Endothelial cell of umbilical vein (primary cell): ENCODE results near the gene KLF13. TPM values are rescaled to one million over a fixed set of nuclear protein-coding genes. Genes with fewer than 3 reads are reported as not detected.

Experiments used
- BruUV-seq: library from RNA; stranded (reverse); fragments of 400-500 nt; replicated peaks from 2 replicates; lab custom pipeline; 2021; lab: Mats Ljungman, UMichigan
- CTCF ChIA-PET: fragments of 300-600, 350-600 bp; sonication (Branson Sonifier 250); formaldehyde crosslinking; loops from one replicate; lab custom pipeline; 2021; ENCODE audit warnings: antibody characterized with exemption, inconsistent platforms; lab: Charles Lee
- POLR2A ChIA-PET: fragments of 300-600, 350-600 bp; sonication (Branson Sonifier 250); formaldehyde crosslinking; loops from one replicate; lab custom pipeline; 2021; ENCODE audit warnings: antibody characterized with exemption, inconsistent platforms; lab: Charles Lee
- DNase-seq: peaks from one replicate; pipeline ENCODE4 v3.0.0-alpha.2; 2011; ENCODE audit warnings: low read depth, low spot score
- FAIRE-seq: peaks from 2 replicates; lab custom pipeline; 2011; peaks lifted over from hg19 to GRCh38; lab: Jason Lieb, UNC
- H2AFZ ChIP-seq: 2 replicates; pipeline ENCODE4 v1.6.0; 2012; ENCODE audit warnings: low read depth, low read length, control low read depth, inconsistent platforms
- H3K27ac ChIP-seq: 2 replicates; pipeline ENCODE4 v1.5.1; 2011; ENCODE audit warnings: low read depth, mild to moderate bottlenecking, control low read depth, low read length, moderate library complexity; ENCODE audit not compliant: insufficient read depth
- H3K27me3 ChIP-seq, 2 experiments: 2 replicates each; pipeline versions ENCODE4 v1.6.0 to v1.6.1; 2011; ENCODE audit warnings: low read length in 2 of 2, mixed read lengths in 1 of 2; ENCODE audit not compliant: control insufficient read depth in 2 of 2, insufficient read depth in 2 of 2
- H3K36me3 ChIP-seq, 2 experiments: 2 replicates in 1 of 2; 3 replicates in 1 of 2; pipeline ENCODE4 v1.5.1; 2011; ENCODE audit warnings: low read length in 2 of 2, mild to moderate bottlenecking in 1 of 2, moderate library complexity in 1 of 2; ENCODE audit not compliant: control insufficient read depth in 2 of 2, insufficient read depth in 2 of 2; ENCODE audit errors: extremely low read depth in 1 of 2
- H3K4me1 ChIP-seq: 3 replicates; pipeline ENCODE4 v1.5.1; 2011; ENCODE audit warnings: mild to moderate bottlenecking, low read length; ENCODE audit not compliant: control insufficient read depth, insufficient read depth; ENCODE audit errors: extremely low read depth
- H3K4me2 ChIP-seq: 2 replicates; pipeline ENCODE4 v1.6.1; 2011; ENCODE audit warnings: low read length, control low read depth, mixed read lengths; ENCODE audit not compliant: insufficient read depth
- H3K4me3 ChIP-seq, 3 experiments: fragments of 200-600 bp in 1 of 3; sonication (generic), shearing (Covaris generic) in 1 of 3; replicated peaks in 1 of 3; 2 replicates each; pipeline ENCODE4 v1.5.1; 2011 to 2016; ENCODE audit warnings: control low read depth in 3 of 3, low read length in 3 of 3, mild to moderate bottlenecking in 2 of 3, inconsistent platforms in 1 of 3, low read depth in 1 of 3, moderate library complexity in 1 of 3; ENCODE audit not compliant: insufficient read depth in 1 of 3
- H3K79me2 ChIP-seq: 2 replicates; pipeline ENCODE4 v1.6.0; 2012; ENCODE audit warnings: low read length, inconsistent platforms; ENCODE audit not compliant: control insufficient read depth, insufficient read depth
- H3K9ac ChIP-seq: replicated peaks from 2 replicates; pipeline ENCODE3; 2011; ENCODE audit warnings: low read length, control low read depth; ENCODE audit not compliant: insufficient read depth; ENCODE audit errors: extremely low read depth
- H3K9me1 ChIP-seq: replicated peaks from 3 replicates; pipeline ENCODE4 v1.6.0; 2011; ENCODE audit warnings: mild to moderate bottlenecking, low read length; ENCODE audit not compliant: control insufficient read depth, insufficient read depth; ENCODE audit errors: extremely low read depth
- H3K9me3 ChIP-seq: replicated peaks from 2 replicates; pipeline ENCODE4 v1.5.1; 2012; ENCODE audit warnings: low read length, inconsistent platforms; ENCODE audit not compliant: control insufficient read depth, insufficient read depth
- H4K20me1 ChIP-seq: replicated peaks from 2 replicates; pipeline ENCODE3; 2011; ENCODE audit warnings: mild to moderate bottlenecking, low read length; ENCODE audit not compliant: control insufficient read depth, insufficient read depth; ENCODE audit errors: extremely low read depth
- EZH2 ChIP-seq: IDR thresholded peaks from 2 replicates; pipeline ENCODE4 v1.6.1; 2012; ENCODE audit warnings: borderline replicate concordance, low read depth, mild to moderate bottlenecking, moderate library complexity, low read length, inconsistent platforms; ENCODE audit not compliant: severe bottlenecking
- FOS ChIP-seq: IDR thresholded peaks from 2 replicates; pipeline ENCODE4 v1.6.1; 2011; ENCODE audit warnings: mild to moderate bottlenecking, low read length, moderate library complexity, borderline replicate concordance; ENCODE audit not compliant: insufficient read depth
- GATA2 ChIP-seq: IDR thresholded peaks from 2 replicates; pipeline ENCODE4 v1.7.0; 2011; ENCODE audit warnings: low read depth, mild to moderate bottlenecking, moderate library complexity, mixed read lengths, low read length; ENCODE audit not compliant: insufficient read length, insufficient read depth
- JUN ChIP-seq: IDR thresholded peaks from 2 replicates; pipeline ENCODE4 v1.6.1; 2011; ENCODE audit warnings: borderline replicate concordance, low read depth; ENCODE audit not compliant: insufficient read length, insufficient read depth
- MAX ChIP-seq: IDR thresholded peaks from 2 replicates; pipeline ENCODE4 v1.6.1; 2011; ENCODE audit not compliant: insufficient read depth, insufficient read length
- MYC ChIP-seq: IDR thresholded peaks from one replicate; pipeline ENCODE4 v1.6.1; 2011; ENCODE audit warnings: mild to moderate bottlenecking, low read depth, low read length
- POLR2A ChIP-seq: IDR thresholded peaks from 2 replicates; pipeline ENCODE4 v1.6.1; 2012; ENCODE audit warnings: low read depth, mild to moderate bottlenecking, control low read depth, low read length
- POLR2AphosphoS5 ChIP-seq: IDR thresholded peaks from 2 replicates; pipeline ENCODE4 v1.6.1; 2012; ENCODE audit warnings: low read depth, mild to moderate bottlenecking, control low read depth, low read length, moderate library complexity; ENCODE audit not compliant: insufficient read depth
- dilution Hi-C: fragments of 300-500 bp; cut with MboI; formaldehyde crosslinking; loops from one replicate; pipeline ENCODE4 v1.15.0; 2019; ENCODE audit warnings: low sequenced_read_pairs; ENCODE audit not compliant: extremely low pct_ligation_motif_present
- intact Hi-C: fragments of 100-400 bp; cut with micrococcal nuclease; formaldehyde crosslinking; loops from one replicate; pipeline ENCODE4 v1.10.0; 2022
- polyA plus RNA-seq, 4 experiments: library from polyadenylated mRNA; depleted of rRNA in 3 of 4; stranded (reverse) in 3 of 4; unstranded in 1 of 4; fragments of >200 nt; gene quantifications; 2 replicates each; pipeline versions ENCODE4 v1.2.1 to v1.2.3, GENCODE V29; 2011 to 2012; ENCODE audit warnings: missing spikeins in 1 of 4
- total RNA-seq: library from RNA; stranded (reverse); gene quantifications from 2 replicates; pipeline ENCODE4 v1.2.3, GENCODE V29; 2021
- TF ChIP-seq, protein P1 (sequence below), 2 donors: IDR thresholded peaks; 1 replicate in 1 of 2; 2 replicates in 1 of 2; pipeline ENCODE4 v1.5.1; 2011; ENCODE audit warnings: low read length in 2 of 2, mild to moderate bottlenecking in 2 of 2, moderate library complexity in 2 of 2, control low read depth in 1 of 2, inconsistent platforms in 1 of 2, low read depth in 1 of 2; ENCODE audit not compliant: insufficient read depth in 1 of 2; ENCODE audit errors: extremely low read depth in 1 of 2

KLF13 gene
- total and polyA plus RNA-seq, 2 donors (not counting 3 experiments of a cell fraction or from before 2014, with no cell fraction given): 10.1 to 31.9 TPM

DNA sequence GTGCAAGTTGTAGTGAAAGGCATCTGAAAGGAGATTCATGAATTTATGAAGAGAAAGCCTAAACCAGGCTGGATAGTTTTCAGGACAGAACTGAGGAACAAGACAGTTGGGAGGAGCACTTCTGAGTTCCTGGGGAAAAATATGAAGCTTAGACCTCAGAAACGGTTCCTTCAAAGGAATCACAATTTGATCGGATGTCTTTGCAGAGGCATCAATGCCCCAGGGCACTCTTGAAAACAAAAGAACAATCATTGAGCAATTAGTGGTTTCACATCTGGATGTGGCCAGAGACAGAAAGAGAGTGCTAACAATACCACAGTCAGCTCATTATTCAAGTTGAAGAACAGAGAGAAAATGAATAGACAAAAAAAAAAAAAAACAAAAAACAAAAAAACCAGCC is 86.2 kb downstream of the KLF13 start:
- CTCF ChIA-PET: interaction anchor here (0.6 to 2.5 kb wide), 3 partner anchors 20 to 74 kb away, joined by 3 to 6 read pairs (median 6); no protein-coding TSS in a partner anchor
- Histone ChIP-seq H3K4me1 (no peaks in the 10 kb centered on the region), H3K79me2 (no peaks in the 10 kb centered on the region), H3K9me3 (no peaks in the 10 kb centered on the region), H3K4me2 (no peak overlapping the region), H4K20me1 (no peaks in the 10 kb centered on the region), H3K27ac (no peak overlapping the region), H2AFZ (no peak overlapping the region), H3K27me3 (no peaks in the 10 kb centered on the region), H3K4me3 (no peak overlapping the region), H3K36me3 (no peaks in the 10 kb centered on the region), H3K9ac (no peak overlapping the region), H3K9me1 (no peaks in the 10 kb centered on the region)
- POLR2A ChIA-PET: no interaction called here
- intact Hi-C loops (no loop called here), dilution Hi-C loops (no loop called here)
- DNase-seq (no peak), FAIRE-seq (no peak)
- BruUV-seq: no TSS peak
- TF ChIP-seq GATA2 (no peak), FOS (no peak), EZH2 (no peak), POLR2A (no peak), POLR2AphosphoS5 (no peak), MYC (no peak), JUN (no peak), MAX (no peak)
- TF ChIP-seq, protein P1, sequence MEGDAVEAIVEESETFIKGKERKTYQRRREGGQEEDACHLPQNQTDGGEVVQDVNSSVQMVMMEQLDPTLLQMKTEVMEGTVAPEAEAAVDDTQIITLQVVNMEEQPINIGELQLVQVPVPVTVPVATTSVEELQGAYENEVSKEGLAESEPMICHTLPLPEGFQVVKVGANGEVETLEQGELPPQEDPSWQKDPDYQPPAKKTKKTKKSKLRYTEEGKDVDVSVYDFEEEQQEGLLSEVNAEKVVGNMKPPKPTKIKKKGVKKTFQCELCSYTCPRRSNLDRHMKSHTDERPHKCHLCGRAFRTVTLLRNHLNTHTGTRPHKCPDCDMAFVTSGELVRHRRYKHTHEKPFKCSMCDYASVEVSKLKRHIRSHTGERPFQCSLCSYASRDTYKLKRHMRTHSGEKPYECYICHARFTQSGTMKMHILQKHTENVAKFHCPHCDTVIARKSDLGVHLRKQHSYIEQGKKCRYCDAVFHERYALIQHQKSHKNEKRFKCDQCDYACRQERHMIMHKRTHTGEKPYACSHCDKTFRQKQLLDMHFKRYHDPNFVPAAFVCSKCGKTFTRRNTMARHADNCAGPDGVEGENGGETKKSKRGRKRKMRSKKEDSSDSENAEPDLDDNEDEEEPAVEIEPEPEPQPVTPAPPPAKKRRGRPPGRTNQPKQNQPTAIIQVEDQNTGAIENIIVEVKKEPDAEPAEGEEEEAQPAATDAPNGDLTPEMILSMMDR (IDR thresholded peaks at IDR 0.05; ENCODE audit: extremely low read depth in 1 of 2, insufficient read depth in 1 of 2, low read depth in 1 of 2, low read length in 2 of 2): no peak
